ENCODE results near the gene CACNA2D2.

Gene CACNA2D2

GRCh38 chr3:50354850-50355249, 148.6 kb downstream of the CACNA2D2 start (continued):
- TF ChIP-seq ZNF48 (tag by site-specific recombination; IDR thresholded peaks at IDR 0.05) (no peak), PRDM6 (tag by site-specific recombination; IDR thresholded peaks at IDR 0.05) (no peak), ZNF600 (tag by site-specific recombination; IDR thresholded peaks at IDR 0.05) (no peak), ZBTB10 (tag by site-specific recombination; IDR thresholded peaks at IDR 0.05) (no peak), KLF7 (tag by site-specific recombination; IDR thresholded peaks at IDR 0.05; ENCODE audit: borderline replicate concordance) (no peak)

GRCh38 chr3:50354186-50354764, 149.2 kb downstream of the CACNA2D2 start:
- CTCF ChIA-PET: interaction anchor here (0.6 to 1.0 kb wide), 3 partner anchors 88 to 798 kb away, joined by 3 to 4 read pairs (median 3); no protein-coding TSS in a partner anchor
- H3K9me3 ChIP-seq (ENCODE audit: control insufficient read depth, insufficient read depth, low read depth, low read length): no peaks in the 10 kb centered on the region
- H3K4me1 ChIP-seq (ENCODE audit: control insufficient read depth, insufficient read depth, low read length): no peaks in the 10 kb centered on the region
- no peak overlapping the region for H3K4me3 ChIP-seq (ENCODE audit: low read depth, low read length)
- peak; percentile 92 for TF ChIP-seq GLIS1 (tag by site-specific recombination; IDR thresholded peaks at IDR 0.05)
- no peak for TF ChIP-seq ZNF433 (tag by site-specific recombination; IDR thresholded peaks at IDR 0.05; ENCODE audit: low read depth)
- peaks cover 0 to 64% of the 10 kb centered on the region in 2 experiments; a peak in 1 of 3 replicates for H3K36me3 ChIP-seq (ENCODE audit: control insufficient read depth in 2 of 2, insufficient read depth in 1 of 2, low read length in 2 of 2)
- POLR2A ChIA-PET: interaction anchor here (3.1 kb wide), 1 partner anchor 17 kb away, joined by 23 read pairs; no protein-coding TSS in a partner anchor
- no peak overlapping the region for H3K27ac ChIP-seq (ENCODE audit: extremely low read depth, low read depth, low read length)

- Histone ChIP-seq H3K9me3 (ENCODE audit: control insufficient read depth, insufficient read depth, low read depth, low read length) (no peaks in the 10 kb centered on the region), H3K4me3 (ENCODE audit: low read depth, low read length) (no peak overlapping the region), H3K36me3 (ENCODE audit: control insufficient read depth in 2 of 2, insufficient read depth in 1 of 2, low read length in 2 of 2) (peaks cover 0 to 69% of the 10 kb centered on the region in 2 experiments; a peak in 1 of 3 replicates), H3K27ac (ENCODE audit: extremely low read depth, low read depth, low read length) (no peak overlapping the region; the same call in 1 of the 2 replicates), H3K4me1 (ENCODE audit: control insufficient read depth, insufficient read depth, low read length) (no peaks in the 10 kb centered on the region)
- POLR2A ChIA-PET: interaction anchor here (0.7 to 3.1 kb wide), 6 partner anchors 9 to 630 kb away, joined by 3 to 23 read pairs (median 4); partner anchors contain the start of genes GMPPB, HEMK1, HYAL3 and NAA80
- CTCF ChIA-PET: interaction anchor here (0.7 to 1.0 kb wide), 3 partner anchors 9 to 196 kb away, joined by 3 to 5 read pairs (median 4); no protein-coding TSS in a partner anchor
- no peak for TF ChIP-seq ZNF280D (tag by site-specific recombination; IDR thresholded peaks at IDR 0.05)
- TF ChIP-seq ZBTB8A (tag by site-specific recombination; IDR thresholded peaks at IDR 0.05): no peak
- peak; percentile 76; the same call in 1 of the 2 replicates for TF ChIP-seq SCRT1 (tag by site-specific recombination; IDR thresholded peaks at IDR 0.05; ENCODE audit: borderline replicate concordance)
- TF ChIP-seq GLIS2 (tag by site-specific recombination; IDR thresholded peaks at IDR 0.05): 0 out of 2 replicates have a peak, but pooled peaks have one; percentile 22
- TF ChIP-seq KLF7 (tag by site-specific recombination; IDR thresholded peaks at IDR 0.05; ENCODE audit: borderline replicate concordance): no peak
- TF ChIP-seq ZNF530 (tag by site-specific recombination; IDR thresholded peaks at IDR 0.05; ENCODE audit: low read depth): no peak
- no peak for TF ChIP-seq ZNF350 (tag by site-specific recombination; IDR thresholded peaks at IDR 0.05)
- no peak for TF ChIP-seq ZNF747 (tag by site-specific recombination; IDR thresholded peaks at IDR 0.05)
- no peak for TF ChIP-seq ZNF423 (tag by site-specific recombination; IDR thresholded peaks at IDR 0.05)
- TF ChIP-seq MYNN (tag by site-specific recombination; IDR thresholded peaks at IDR 0.05; ENCODE audit: borderline replicate concordance): no peak
- TF ChIP-seq SCRT2 (tag by site-specific recombination; IDR thresholded peaks at IDR 0.05): peak; percentile 81
- TF ChIP-seq ZNF629 (tag by site-specific recombination; IDR thresholded peaks at IDR 0.05): no peak
- no peak for TF ChIP-seq RBAK (tag by site-specific recombination; IDR thresholded peaks at IDR 0.05)
- peak; percentile 49; the same call in 1 of the 2 replicates for TF ChIP-seq HIC1 (tag by site-specific recombination; IDR thresholded peaks at IDR 0.05)
- TF ChIP-seq ZNF621 (tag by site-specific recombination; IDR thresholded peaks at IDR 0.05): no peak
- TF ChIP-seq YY1 (tag by site-specific recombination; IDR thresholded peaks at IDR 0.05): no peak
These were observed 150.0 kb downstream of the CACNA2D2 start for GRCh38 chr3:50353245-50354004.

All from HEK293 (cell line).